OCI-LY3 (cell line): ENCODE measurements around the gene ANO6.

Source experiments
- H2AFZ ChIP-seq: fragments of 200-600, 300-600 bp; shearing (Covaris generic); 2 replicates; pipeline ENCODE4 v1.6.0; 2014; ENCODE audit warnings: antibody characterized with exemption, low read depth, low read length
- H3K27ac ChIP-seq: fragments of 200-600, 300-600 bp; sonication (generic); 2 replicates; pipeline ENCODE4 v1.5.1; 2014; ENCODE audit warnings: mild to moderate bottlenecking, low read length, moderate library complexity, mixed read lengths
- H3K27me3 ChIP-seq: fragments of 200-600, 300-600 bp; sonication (generic); 2 replicates; pipeline ENCODE4 v1.6.1; 2014; ENCODE audit warnings: low read depth, low read length, mixed read lengths
- H3K36me3 ChIP-seq: fragments of 200-600, 300-600 bp; sonication (generic); replicated peaks from 2 replicates; pipeline ENCODE3; 2014; ENCODE audit warnings: low read depth, low read length, mixed read lengths
- H3K4me1 ChIP-seq: fragments of 300-600, 200-600 bp; sonication (generic); 2 replicates; pipeline ENCODE4 v1.6.1; 2014; ENCODE audit warnings: low read length, mixed read lengths
- H3K4me2 ChIP-seq: fragments of 200-600, 300-600 bp; sonication (generic); 2 replicates; pipeline ENCODE4 v1.6.1; 2014; ENCODE audit warnings: low read length, mixed read lengths
- H3K4me3 ChIP-seq: fragments of 300-600, 200-600 bp; sonication (generic); 2 replicates; pipeline ENCODE4 v1.5.1; 2014; ENCODE audit warnings: antibody characterized with exemption, mild to moderate bottlenecking, low read length, moderate library complexity
- H3K79me2 ChIP-seq: fragments of 300-600, 200-600 bp; shearing (Covaris generic); 2 replicates; pipeline ENCODE4 v1.6.1; 2014; ENCODE audit warnings: mild to moderate bottlenecking, low read length, mixed read lengths
- H3K9ac ChIP-seq: fragments of 300-600, 200-600 bp; shearing (Covaris generic); 2 replicates; pipeline ENCODE4 v1.6.0; 2014; ENCODE audit warnings: mild to moderate bottlenecking, low read length, moderate library complexity
- H3K9me3 ChIP-seq: fragments of 200-600, 300-600 bp; shearing (Covaris generic); 2 replicates; pipeline ENCODE4 v1.6.1; 2014; ENCODE audit warnings: low read length, mixed read lengths; ENCODE audit not compliant: insufficient read depth
- H4K20me1 ChIP-seq: fragments of 200-600, 300-600 bp; sonication (generic); 2 replicates; pipeline ENCODE4 v1.6.1; 2016; ENCODE audit warnings: low read length, mixed read lengths; ENCODE audit not compliant: insufficient read depth
- EZH2phosphoT487 ChIP-seq: fragments of 200-600 bp; shearing (Covaris generic); IDR thresholded peaks from 2 replicates; pipeline ENCODE4 v1.6.1; 2018; ENCODE audit warnings: antibody characterized with exemption, mixed run types, low read depth
- TF ChIP-seq, protein P1 (sequence below): fragments of 200-600, 300-600 bp; sonication (generic); IDR thresholded peaks from 2 replicates; pipeline ENCODE4 v1.5.1; 2014; ENCODE audit warnings: antibody characterized with exemption, low read length, low read depth

The ANO6 gene

DNA sequence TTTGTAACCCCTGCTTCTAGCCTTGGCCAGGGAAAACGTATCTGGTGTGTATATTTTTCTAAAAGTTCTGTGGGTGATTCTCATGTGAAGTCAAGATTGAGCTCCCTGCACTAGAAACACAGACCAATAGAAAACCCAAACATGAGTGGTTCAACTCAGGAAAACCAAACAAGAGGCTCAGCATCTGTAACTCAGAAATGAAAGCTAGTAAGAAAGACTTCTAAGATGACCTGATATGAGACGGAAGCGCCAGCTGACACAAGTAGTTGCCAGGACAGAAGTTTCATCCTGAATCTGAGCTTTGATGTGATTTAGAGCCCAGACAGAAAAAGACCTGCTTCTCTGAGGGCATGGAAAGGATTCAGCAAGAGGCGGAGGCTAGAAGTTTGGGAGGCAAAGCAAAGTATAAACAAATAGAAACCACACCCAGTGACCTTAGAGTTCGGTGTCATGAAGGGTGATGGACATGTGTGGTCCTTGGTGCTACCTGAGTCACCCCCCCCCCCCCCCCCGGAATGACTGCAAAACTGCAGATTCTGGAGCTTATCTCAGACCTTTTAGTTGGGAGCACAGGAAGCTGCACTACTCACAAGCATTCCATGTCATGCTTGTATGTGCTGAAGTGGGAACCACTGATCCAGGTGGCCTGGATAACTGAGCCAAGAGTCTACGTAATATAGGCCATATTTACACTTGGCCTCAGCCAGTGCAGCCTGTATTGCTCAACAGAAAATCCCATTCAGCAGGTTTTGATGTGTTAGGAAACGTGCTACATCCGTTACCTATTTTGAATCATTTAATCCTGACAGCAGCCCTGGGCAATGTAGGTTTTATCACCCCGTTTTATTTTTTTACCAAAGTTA, 191.3 kb downstream of the ANO6 start:
- Histone ChIP-seq H3K4me1 (no peaks in the 10 kb centered on the region), H4K20me1 (no peaks in the 10 kb centered on the region), H3K36me3 (peaks cover 3% of the 10 kb centered on the region)

DNA sequence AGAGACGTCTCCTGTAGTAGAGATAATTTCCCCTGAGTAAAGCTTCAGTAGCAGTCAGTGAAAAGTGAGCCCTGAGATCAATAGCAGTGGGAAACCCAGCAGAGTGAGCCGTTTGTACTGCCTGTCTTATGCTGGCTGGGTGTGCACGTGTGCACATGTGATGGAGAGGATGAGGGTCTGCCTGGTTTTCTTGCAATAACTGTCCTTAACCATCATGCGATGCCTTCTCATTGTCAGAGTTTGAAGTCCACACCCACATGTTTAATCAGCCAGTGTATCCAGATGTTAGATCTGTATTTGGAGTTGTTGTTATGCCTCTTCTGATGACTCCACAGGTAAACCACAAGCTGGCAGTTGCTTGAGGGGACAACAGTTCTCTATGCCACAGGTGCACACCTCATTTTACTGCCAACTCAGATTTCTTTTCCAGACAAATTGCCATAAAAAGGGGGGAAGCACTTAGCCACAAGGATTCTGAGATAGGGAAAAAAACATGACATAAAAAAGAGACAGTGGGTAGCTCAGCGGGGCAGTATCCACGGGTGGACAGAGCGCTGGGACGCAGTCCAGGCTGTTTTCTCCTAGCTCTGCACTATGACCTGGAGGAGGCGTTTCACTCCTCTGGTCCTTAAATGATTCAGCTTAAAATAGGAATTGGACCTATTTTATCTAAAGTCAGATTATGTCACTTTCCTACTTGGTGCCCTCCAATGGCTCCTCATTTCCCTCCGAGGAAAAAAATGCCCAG, 192.3 kb downstream of the ANO6 start:
- no peaks in the 10 kb centered on the region for H3K9me3 ChIP-seq
- H2AFZ ChIP-seq: no peak overlapping the region
- no peaks in the 10 kb centered on the region for H3K27me3 ChIP-seq
- no peak overlapping the region for H3K9ac ChIP-seq
- H3K79me2 ChIP-seq: no peaks in the 10 kb centered on the region
- TF ChIP-seq EZH2phosphoT487: no peak
- TF ChIP-seq, protein P1, sequence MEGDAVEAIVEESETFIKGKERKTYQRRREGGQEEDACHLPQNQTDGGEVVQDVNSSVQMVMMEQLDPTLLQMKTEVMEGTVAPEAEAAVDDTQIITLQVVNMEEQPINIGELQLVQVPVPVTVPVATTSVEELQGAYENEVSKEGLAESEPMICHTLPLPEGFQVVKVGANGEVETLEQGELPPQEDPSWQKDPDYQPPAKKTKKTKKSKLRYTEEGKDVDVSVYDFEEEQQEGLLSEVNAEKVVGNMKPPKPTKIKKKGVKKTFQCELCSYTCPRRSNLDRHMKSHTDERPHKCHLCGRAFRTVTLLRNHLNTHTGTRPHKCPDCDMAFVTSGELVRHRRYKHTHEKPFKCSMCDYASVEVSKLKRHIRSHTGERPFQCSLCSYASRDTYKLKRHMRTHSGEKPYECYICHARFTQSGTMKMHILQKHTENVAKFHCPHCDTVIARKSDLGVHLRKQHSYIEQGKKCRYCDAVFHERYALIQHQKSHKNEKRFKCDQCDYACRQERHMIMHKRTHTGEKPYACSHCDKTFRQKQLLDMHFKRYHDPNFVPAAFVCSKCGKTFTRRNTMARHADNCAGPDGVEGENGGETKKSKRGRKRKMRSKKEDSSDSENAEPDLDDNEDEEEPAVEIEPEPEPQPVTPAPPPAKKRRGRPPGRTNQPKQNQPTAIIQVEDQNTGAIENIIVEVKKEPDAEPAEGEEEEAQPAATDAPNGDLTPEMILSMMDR: no peak
- no peaks in the 10 kb centered on the region for H4K20me1 ChIP-seq
- no peak overlapping the region for H3K4me2 ChIP-seq
- H3K36me3 ChIP-seq: peaks cover 3% of the 10 kb centered on the region
- H3K27ac ChIP-seq: no peak overlapping the region
- H3K4me3 ChIP-seq: no peak overlapping the region
- H3K4me1 ChIP-seq: no peaks in the 10 kb centered on the region

More for the DNA sequence above, 191.3 kb downstream of the ANO6 start:
- TF ChIP-seq, protein P1: no peak
- TF ChIP-seq EZH2phosphoT487: no peak
- Histone ChIP-seq H3K27me3 (no peaks in the 10 kb centered on the region), H2AFZ (no peak overlapping the region), H3K4me3 (no peak overlapping the region), H3K79me2 (no peaks in the 10 kb centered on the region), H3K27ac (no peak overlapping the region), H3K9me3 (no peaks in the 10 kb centered on the region), H3K4me2 (no peak overlapping the region), H3K9ac (no peak overlapping the region)

DNA sequence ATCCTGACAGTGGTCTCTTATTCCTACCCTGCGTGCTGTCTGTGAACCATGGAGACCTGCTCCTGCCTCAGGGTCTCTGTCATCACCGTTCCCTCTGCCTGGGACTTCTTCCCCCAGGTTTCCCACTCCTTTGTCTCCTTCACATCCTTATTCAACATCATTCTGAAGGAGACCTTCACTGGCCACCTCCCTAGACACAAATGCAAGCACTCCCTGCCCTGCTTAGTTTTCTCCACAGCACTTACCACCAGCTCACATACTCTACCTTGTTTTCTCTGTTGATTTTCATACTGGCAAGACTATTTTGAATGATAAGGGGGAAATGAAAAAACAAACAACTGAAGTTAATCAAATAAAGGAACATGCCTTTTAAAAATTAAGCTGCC, 192.8 kb downstream of the ANO6 start:
- Histone ChIP-seq H2AFZ (no peak overlapping the region), H3K9ac (no peak overlapping the region), H3K36me3 (peaks cover 3% of the 10 kb centered on the region), H3K27me3 (no peaks in the 10 kb centered on the region), H3K27ac (no peak overlapping the region), H3K4me1 (no peaks in the 10 kb centered on the region), H3K4me3 (no peak overlapping the region), H4K20me1 (no peaks in the 10 kb centered on the region), H3K9me3 (no peaks in the 10 kb centered on the region), H3K4me2 (no peak overlapping the region), H3K79me2 (no peaks in the 10 kb centered on the region)
- TF ChIP-seq, protein P1: no peak
- no peak for TF ChIP-seq EZH2phosphoT487

DNA sequence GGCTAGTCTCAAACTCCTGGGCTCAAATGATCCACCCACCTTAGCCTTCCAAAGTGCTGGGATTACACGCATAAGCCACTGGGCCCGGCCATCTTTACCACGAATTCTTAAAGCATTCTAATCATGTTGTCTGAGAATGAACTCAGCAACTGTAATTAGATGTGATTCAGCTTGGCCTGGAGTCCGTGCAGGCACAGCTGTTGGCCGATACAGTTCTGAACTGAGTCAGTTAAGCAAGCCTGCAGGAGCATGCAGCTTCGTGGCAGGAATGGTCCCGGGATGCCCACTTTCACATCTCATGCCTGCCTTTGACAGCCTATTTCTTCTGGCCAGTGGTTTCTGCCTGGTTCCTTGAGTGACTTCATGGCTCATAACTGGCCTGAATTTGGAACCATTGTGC, 194.1 kb downstream of the ANO6 start:
- Histone ChIP-seq H4K20me1 (no peaks in the 10 kb centered on the region), H3K4me2 (no peak overlapping the region), H3K36me3 (peaks cover 3% of the 10 kb centered on the region), H3K4me3 (no peak overlapping the region), H3K9ac (no peak overlapping the region), H3K4me1 (no peaks in the 10 kb centered on the region), H3K27ac (no peak overlapping the region), H3K27me3 (no peaks in the 10 kb centered on the region), H3K9me3 (no peaks in the 10 kb centered on the region), H3K79me2 (no peaks in the 10 kb centered on the region), H2AFZ (no peak overlapping the region)
- TF ChIP-seq, protein P1: no peak
- TF ChIP-seq EZH2phosphoT487: no peak
